ENCODE measurements around the gene POLR1A. TPM values are rescaled to one million over a fixed set of nuclear protein-coding genes. Genes with fewer than 3 reads are reported as not detected.

POLR1A gene
- total RNA-seq, 2 experiments from 2014 or later: 38.1 to 45.5 TPM

DNA sequence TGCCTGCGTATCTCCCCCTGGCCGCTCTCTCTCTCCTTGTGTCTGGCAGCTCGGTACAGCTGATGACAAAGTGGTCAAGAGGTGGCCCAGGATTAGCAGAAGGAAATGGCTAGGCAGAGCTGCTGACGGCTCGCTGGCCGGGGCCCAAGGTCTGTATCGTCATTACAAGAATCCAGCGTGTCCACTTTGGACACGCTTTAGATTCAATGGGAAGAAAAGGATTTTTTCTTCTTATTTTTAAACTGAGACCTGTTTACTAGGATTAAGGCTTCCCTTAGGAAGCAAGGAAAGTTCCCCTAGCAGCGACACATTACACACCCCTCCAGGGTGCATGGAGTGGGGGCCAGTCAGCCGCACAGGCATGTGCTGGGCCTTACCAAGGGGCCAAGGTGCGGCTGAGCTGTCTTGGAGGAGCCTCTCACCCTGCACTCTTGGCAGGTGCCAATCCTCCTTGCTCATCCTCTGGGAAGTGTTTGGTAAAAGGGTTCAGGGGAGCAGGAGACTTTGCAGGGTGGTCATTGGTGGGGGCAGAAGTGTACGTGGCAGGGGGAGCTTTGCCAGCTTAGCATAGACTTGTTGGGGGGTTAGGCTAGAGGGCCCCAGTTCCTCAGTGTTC is 76.8 kb downstream of the POLR1A start:
- Mint-ChIP-seq H3K27ac (no peak overlapping the region), H3K4me3 (no peak overlapping the region), H3K4me1 (no peaks in the 10 kb centered on the region), H3K36me3 (ENCODE audit: low read depth) (peaks cover 59% of the 10 kb centered on the region), H3K27me3 (no peaks in the 10 kb centered on the region), H3K9me3 (ENCODE audit: low read depth) (no peaks in the 10 kb centered on the region)
- intact Hi-C loops (cut with DNase I, micrococcal nuclease): no loop called here
- POLR2A ChIA-PET: interaction anchor here (0.6 kb wide), 1 partner anchor 552 kb away, joined by 5 read pairs; no protein-coding TSS in a partner anchor
- DNase-seq: no peak
- no peak for ATAC-seq
- CTCF ChIA-PET: no interaction called here

DNA sequence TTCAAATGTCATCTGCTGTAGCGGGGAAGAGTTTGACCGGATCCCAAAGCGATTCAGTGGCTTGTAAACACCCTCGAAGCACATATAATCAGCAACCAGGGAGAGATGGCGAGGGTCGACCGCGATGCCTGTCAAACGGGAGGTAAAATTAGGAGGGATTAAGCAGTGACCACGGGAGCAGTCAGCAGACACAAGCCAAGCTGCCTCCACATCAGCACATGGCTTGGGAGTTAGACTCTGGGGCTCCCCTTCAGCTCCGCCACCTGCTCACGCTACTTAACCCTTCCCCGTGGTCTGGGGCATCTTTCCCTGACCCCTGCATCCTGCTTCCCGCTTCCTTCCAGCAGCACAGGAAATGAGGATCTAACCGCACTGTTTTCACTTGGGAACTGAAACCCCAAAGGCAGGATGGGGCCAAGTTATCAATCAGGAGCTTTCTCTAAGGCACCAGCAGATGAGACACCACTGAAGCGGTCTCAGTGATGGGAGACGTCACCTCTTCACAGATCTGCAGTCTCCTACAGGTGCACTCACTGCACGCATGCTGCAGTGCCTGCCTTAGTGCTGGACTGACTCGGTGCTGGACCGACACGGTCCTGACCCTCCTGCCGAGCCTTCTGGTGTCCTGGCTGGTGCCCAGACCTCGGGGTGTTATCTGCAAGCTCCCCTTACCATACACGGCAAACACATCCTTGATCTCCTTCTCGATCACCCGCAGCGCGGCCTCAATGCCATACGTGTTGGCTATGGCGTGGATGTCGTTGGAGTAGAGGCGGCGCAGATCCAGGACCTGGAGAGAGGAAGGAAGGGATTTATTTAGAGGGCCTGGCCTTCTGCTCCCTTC is 77.5 kb downstream of the POLR1A start:
- Mint-ChIP-seq H3K4me1 (no peaks in the 10 kb centered on the region), H3K4me3 (no peak overlapping the region), H3K36me3 (ENCODE audit: low read depth) (peaks cover 54% of the 10 kb centered on the region), H3K9me3 (ENCODE audit: low read depth) (no peaks in the 10 kb centered on the region), H3K27ac (no peak overlapping the region), H3K27me3 (no peaks in the 10 kb centered on the region)
- ChIA-PET CTCF (interaction anchor here (0.6 to 1.3 kb wide), 2 partner anchors 45 to 139 kb away, joined by 4 read pairs; no protein-coding TSS in a partner anchor), POLR2A (no interaction called here)
- no peak for DNase-seq
- intact Hi-C loops (cut with DNase I, micrococcal nuclease): no loop called here
- no peak for ATAC-seq

GRCh38 chr2:86027196-86027921 is 78.3 kb downstream of the POLR1A start:
- intact Hi-C loops (cut with DNase I, micrococcal nuclease): no loop called here
- CTCF ChIA-PET: interaction anchor here (0.6 to 1.3 kb wide), 2 partner anchors 46 to 138 kb away, joined by 4 read pairs; no protein-coding TSS in a partner anchor
- Mint-ChIP-seq H3K36me3 (ENCODE audit: low read depth) (peaks cover 49% of the 10 kb centered on the region), H3K27me3 (no peaks in the 10 kb centered on the region), H3K4me3 (no peak overlapping the region), H3K27ac (no peak overlapping the region), H3K4me1 (no peaks in the 10 kb centered on the region), H3K9me3 (ENCODE audit: low read depth) (no peaks in the 10 kb centered on the region)
- no peak for DNase-seq
- no peak for ATAC-seq
- POLR2A ChIA-PET: no interaction called here

GRCh38 chr2:86026744-86027065 is 79.0 kb downstream of the POLR1A start:
- no peaks in the 10 kb centered on the region for H3K9me3 Mint-ChIP-seq (ENCODE audit: low read depth)
- no peaks in the 10 kb centered on the region for H3K4me1 Mint-ChIP-seq
- ATAC-seq (no peak), DNase-seq (no peak)
- H3K4me3 Mint-ChIP-seq: no peak overlapping the region
- intact Hi-C loops (cut with DNase I, micrococcal nuclease): no loop called here
- no peak overlapping the region for H3K27ac Mint-ChIP-seq
- CTCF ChIA-PET: interaction anchor here (0.7 to 1.3 kb wide), 2 partner anchors 18 to 137 kb away, joined by 3 to 4 read pairs; no protein-coding TSS in a partner anchor
- POLR2A ChIA-PET: interaction anchor here (0.6 kb wide), 1 partner anchor 33 kb away, joined by 4 read pairs; no protein-coding TSS in a partner anchor
- no peaks in the 10 kb centered on the region for H3K27me3 Mint-ChIP-seq
- peaks cover 46% of the 10 kb centered on the region for H3K36me3 Mint-ChIP-seq (ENCODE audit: low read depth)

- DNase-seq: no peak
- ChIA-PET CTCF (interaction anchor here (0.7 to 1.6 kb wide), 2 partner anchors 18 to 137 kb away, joined by 3 to 4 read pairs; no protein-coding TSS in a partner anchor), POLR2A (interaction anchor here (0.6 kb wide), 1 partner anchor 32 kb away, joined by 4 read pairs; no protein-coding TSS in a partner anchor)
- intact Hi-C loops (cut with DNase I, micrococcal nuclease): no loop called here
- Mint-ChIP-seq H3K9me3 (ENCODE audit: low read depth) (no peaks in the 10 kb centered on the region), H3K27me3 (no peaks in the 10 kb centered on the region), H3K36me3 (ENCODE audit: low read depth) (peaks cover 42% of the 10 kb centered on the region), H3K27ac (no peak overlapping the region), H3K4me1 (no peaks in the 10 kb centered on the region), H3K4me3 (no peak overlapping the region)
- ATAC-seq: no peak
Observed at GRCh38 chr2:86025976-86026743, 79.5 kb downstream of the POLR1A start.

- intact Hi-C loops (cut with DNase I, micrococcal nuclease): no loop called here
Observed at GRCh38 chr2:86025229-86025820, 80.4 kb downstream of the POLR1A start.

GRCh38 chr2:86023366-86023712 is 82.3 kb downstream of the POLR1A start:
- H3K27ac Mint-ChIP-seq: no peak overlapping the region
- intact Hi-C loops (cut with DNase I, micrococcal nuclease): no loop called here
- POLR2A ChIA-PET: no interaction called here

More at GRCh38 chr2:86025229-86025820, 80.4 kb downstream of the POLR1A start:
- ChIA-PET CTCF (interaction anchor here (1.6 kb wide), 1 partner anchor 136 kb away, joined by 4 read pairs; no protein-coding TSS in a partner anchor), POLR2A (no interaction called here)
- H3K9me3 Mint-ChIP-seq (ENCODE audit: low read depth): no peaks in the 10 kb centered on the region
- no peak overlapping the region for H3K27ac Mint-ChIP-seq
- H3K36me3 Mint-ChIP-seq (ENCODE audit: low read depth): peaks cover 37% of the 10 kb centered on the region
- H3K4me3 Mint-ChIP-seq: no peak overlapping the region
- no peaks in the 10 kb centered on the region for H3K27me3 Mint-ChIP-seq
- ATAC-seq (no peak), DNase-seq (no peak)
- no peaks in the 10 kb centered on the region for H3K4me1 Mint-ChIP-seq

GRCh38 chr2:86022661-86023365 is 82.9 kb downstream of the POLR1A start:
- no peak for DNase-seq
- Mint-ChIP-seq H3K27ac (no peak overlapping the region), H3K36me3 (ENCODE audit: low read depth) (peaks cover 17% of the 10 kb centered on the region), H3K4me1 (no peaks in the 10 kb centered on the region), H3K4me3 (no peak overlapping the region), H3K9me3 (ENCODE audit: low read depth) (no peaks in the 10 kb centered on the region), H3K27me3 (no peaks in the 10 kb centered on the region)
- ChIA-PET CTCF (interaction anchor here (0.7 to 0.9 kb wide), 2 partner anchors 9 to 57 kb away, joined by 3 to 4 read pairs; no protein-coding TSS in a partner anchor), POLR2A (no interaction called here)
- no peak for ATAC-seq
- intact Hi-C loops (cut with DNase I, micrococcal nuclease): no loop called here

More at GRCh38 chr2:86023366-86023712, 82.3 kb downstream of the POLR1A start:
- Mint-ChIP-seq H3K4me3 (no peak overlapping the region), H3K4me1 (no peaks in the 10 kb centered on the region), H3K27me3 (no peaks in the 10 kb centered on the region), H3K9me3 (ENCODE audit: low read depth) (no peaks in the 10 kb centered on the region), H3K36me3 (ENCODE audit: low read depth) (peaks cover 22% of the 10 kb centered on the region)
- ATAC-seq: no peak
- DNase-seq: no peak
- CTCF ChIA-PET: interaction anchor here (0.9 kb wide), 1 partner anchor 57 kb away, joined by 3 read pairs; no protein-coding TSS in a partner anchor

DNA sequence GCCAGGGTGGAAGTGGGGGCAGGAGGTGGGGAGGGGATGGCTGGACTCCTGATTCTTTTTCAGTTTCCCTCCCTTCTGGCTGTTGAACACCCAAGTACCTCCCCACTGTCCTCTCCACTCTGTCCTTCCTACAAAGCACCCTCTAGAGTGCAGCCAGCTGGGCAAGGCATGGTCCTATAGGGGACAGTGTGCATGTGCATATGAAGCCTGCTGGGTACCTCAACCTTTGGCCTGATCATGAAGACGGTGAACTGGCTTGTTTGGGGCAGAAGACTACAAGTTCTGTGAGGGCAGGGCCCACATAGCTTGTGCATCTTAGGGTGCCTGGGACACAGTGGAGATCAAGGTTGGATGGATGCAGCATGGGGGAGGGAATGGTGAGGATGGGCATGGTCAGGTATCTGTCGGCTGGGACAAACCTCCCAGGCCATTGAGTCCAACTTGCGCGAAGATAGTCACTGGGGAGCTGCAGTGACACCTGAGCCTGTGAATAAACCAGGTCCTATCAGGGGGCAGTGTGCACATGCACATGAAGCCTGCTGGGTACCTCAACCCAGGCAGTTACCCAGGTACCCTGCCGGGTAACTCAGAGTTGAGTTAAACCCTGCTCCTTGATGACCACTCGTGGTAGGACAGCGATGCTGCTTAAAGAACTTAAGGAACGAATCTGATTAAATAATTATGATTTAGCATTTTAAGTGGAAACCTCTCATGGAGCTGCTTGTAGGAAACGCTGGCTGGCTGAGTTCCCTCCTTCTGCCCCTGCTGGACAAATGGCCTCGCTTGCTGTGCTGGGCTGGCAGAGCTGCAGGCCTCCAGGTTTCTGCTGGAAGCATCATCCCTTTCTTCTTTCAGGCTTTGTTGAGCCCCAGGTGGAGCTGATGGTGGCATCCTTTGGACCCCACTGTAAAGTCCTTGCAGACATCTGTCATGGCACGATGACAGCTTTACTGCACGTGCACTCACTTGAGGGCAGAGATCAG is 84.0 kb downstream of the POLR1A start:
- Mint-ChIP-seq H3K27ac (no peak overlapping the region), H3K27me3 (no peaks in the 10 kb centered on the region), H3K4me1 (peaks cover 7% of the 10 kb centered on the region), H3K4me3 (no peak overlapping the region), H3K36me3 (ENCODE audit: low read depth) (peaks cover 9% of the 10 kb centered on the region), H3K9me3 (ENCODE audit: low read depth) (no peaks in the 10 kb centered on the region)
- POLR2A ChIA-PET: no interaction called here
- ATAC-seq: no peak
- intact Hi-C loops (cut with DNase I, micrococcal nuclease): no loop called here
- DNase-seq: no peak
- CTCF ChIA-PET: interaction anchor here (0.6 to 0.9 kb wide), 2 partner anchors 20 to 194 kb away, joined by 3 read pairs; no protein-coding TSS in a partner anchor

All from activated CD4-positive, alpha-beta T cell treated with anti-CD3 and anti-CD28 coated beads for 36 hours (primary cell).